ENCODE data around the gene KREMEN1. TPM values are rescaled to one million over a fixed set of nuclear protein-coding genes. Genes with fewer than 3 reads are reported as not detected.

KREMEN1 gene
- total RNA-seq, 1 donor from 2014 or later = 1.4 TPM

DNA sequence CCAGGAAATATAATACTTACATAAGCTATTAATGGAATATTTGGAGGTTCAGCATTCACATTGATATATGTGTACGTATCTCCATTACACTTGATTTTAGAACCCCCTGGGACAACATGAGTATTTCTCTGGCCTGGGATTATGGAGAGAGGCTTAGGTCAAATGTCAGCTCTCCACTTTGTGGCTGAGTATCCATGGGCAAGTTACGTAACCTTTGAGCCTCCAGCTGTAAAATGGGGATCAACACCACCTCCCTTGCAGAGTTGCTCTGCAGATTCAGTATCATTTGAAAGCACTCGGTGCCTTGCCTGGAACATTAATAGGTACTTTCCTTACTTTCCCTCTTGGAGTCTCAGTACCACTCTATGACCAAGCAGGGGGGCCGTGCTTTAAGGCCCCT is 44.4 kb upstream of the KREMEN1 start:
- H3K4me1 Mint-ChIP-seq = peaks cover 75% of the 10 kb centered on the region
- Histone ChIP-seq H3K79me2 (ENCODE audit: low read depth) (peaks cover 9% of the 10 kb centered on the region), H3K9ac (no peak overlapping the region), H3K27me3 (no peaks in the 10 kb centered on the region), H3K9me3 (ENCODE audit: low read depth) (no peaks in the 10 kb centered on the region), H3K36me3 (no peaks in the 10 kb centered on the region), H3K4me2 (no peak overlapping the region), H2AFZ (replicated peaks) (no peak overlapping the region), H3F3A (ENCODE audit: low read depth) (peaks cover 39% of the 10 kb centered on the region), H4K20me1 (ENCODE audit: low read depth) (peaks cover 68% of the 10 kb centered on the region), H3K4me3 (no peak overlapping the region), H3K4me1 (peaks cover 34% of the 10 kb centered on the region), H3K27ac (no peak overlapping the region)
- H3K27me3 Mint-ChIP-seq (ENCODE audit: insufficient read depth, low read depth) = peaks cover 4% of the 10 kb centered on the region
- H3K4me3 Mint-ChIP-seq = no peak overlapping the region
- peaks cover 40% of the 10 kb centered on the region for H3K36me3 Mint-ChIP-seq
- H3K27ac Mint-ChIP-seq = peak overlapping the region; percentile 86
- TF ChIP-seq, protein P1, sequence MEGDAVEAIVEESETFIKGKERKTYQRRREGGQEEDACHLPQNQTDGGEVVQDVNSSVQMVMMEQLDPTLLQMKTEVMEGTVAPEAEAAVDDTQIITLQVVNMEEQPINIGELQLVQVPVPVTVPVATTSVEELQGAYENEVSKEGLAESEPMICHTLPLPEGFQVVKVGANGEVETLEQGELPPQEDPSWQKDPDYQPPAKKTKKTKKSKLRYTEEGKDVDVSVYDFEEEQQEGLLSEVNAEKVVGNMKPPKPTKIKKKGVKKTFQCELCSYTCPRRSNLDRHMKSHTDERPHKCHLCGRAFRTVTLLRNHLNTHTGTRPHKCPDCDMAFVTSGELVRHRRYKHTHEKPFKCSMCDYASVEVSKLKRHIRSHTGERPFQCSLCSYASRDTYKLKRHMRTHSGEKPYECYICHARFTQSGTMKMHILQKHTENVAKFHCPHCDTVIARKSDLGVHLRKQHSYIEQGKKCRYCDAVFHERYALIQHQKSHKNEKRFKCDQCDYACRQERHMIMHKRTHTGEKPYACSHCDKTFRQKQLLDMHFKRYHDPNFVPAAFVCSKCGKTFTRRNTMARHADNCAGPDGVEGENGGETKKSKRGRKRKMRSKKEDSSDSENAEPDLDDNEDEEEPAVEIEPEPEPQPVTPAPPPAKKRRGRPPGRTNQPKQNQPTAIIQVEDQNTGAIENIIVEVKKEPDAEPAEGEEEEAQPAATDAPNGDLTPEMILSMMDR (IDR thresholded peaks at IDR 0.05) = no peak
- DNase-seq (ENCODE audit: low spot score) = no peak
- no peaks in the 10 kb centered on the region for H3K9me3 Mint-ChIP-seq

DNA sequence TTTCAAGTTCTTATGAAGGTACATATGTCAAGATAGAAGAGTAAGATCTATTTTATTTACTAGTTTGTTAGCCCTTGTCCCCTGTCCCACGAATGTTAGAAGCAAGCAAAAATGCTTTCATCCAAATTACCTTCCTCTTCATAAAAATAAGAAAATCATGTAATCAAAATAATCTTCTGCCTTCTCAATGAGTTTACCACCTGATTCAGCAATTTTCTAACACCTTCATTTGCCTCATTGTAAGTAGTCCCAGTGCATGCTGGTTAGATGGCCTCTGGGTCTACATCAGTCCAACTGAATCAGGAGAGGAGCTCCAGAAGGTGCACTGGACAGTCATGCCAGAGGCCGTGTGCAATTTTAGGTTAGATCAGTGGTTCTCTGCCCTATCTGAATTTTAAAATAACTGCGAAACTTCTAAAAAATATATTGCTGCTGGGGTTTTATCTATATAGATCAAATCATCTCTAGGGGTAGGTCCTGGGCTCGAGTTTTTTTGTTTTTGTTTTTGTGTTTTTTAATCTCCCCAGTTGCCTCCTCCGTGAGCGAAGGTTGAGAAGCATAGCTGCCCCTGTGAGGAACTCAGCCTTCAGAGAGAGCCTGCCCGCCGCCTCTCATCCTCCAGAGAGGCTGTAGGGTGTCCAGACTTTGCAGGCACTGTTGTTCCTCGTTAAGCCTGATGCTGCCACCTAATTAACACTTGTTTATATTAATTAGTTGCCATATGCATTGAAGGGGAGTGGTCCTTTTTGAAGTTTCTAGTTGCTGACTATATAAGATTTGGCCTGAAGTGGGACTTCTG is 43.4 kb upstream of the KREMEN1 start:
- Histone ChIP-seq H3K9me3 (ENCODE audit: low read depth) (no peaks in the 10 kb centered on the region), H3K4me1 (peaks cover 27% of the 10 kb centered on the region), H3K9ac (no peak overlapping the region), H2AFZ (replicated peaks) (no peak overlapping the region), H3F3A (ENCODE audit: low read depth) (peaks cover 39% of the 10 kb centered on the region), H4K20me1 (ENCODE audit: low read depth) (peaks cover 62% of the 10 kb centered on the region), H3K27ac (no peak overlapping the region), H3K36me3 (no peaks in the 10 kb centered on the region), H3K4me3 (peak overlapping the region; percentile 62), H3K79me2 (ENCODE audit: low read depth) (peaks cover 18% of the 10 kb centered on the region), H3K27me3 (no peaks in the 10 kb centered on the region), H3K4me2 (peak overlapping the region; percentile 96)
- no peaks in the 10 kb centered on the region for H3K9me3 Mint-ChIP-seq
- H3K27me3 Mint-ChIP-seq (ENCODE audit: insufficient read depth, low read depth) = peaks cover 4% of the 10 kb centered on the region
- H3K4me3 Mint-ChIP-seq = peak overlapping the region; percentile 81
- H3K36me3 Mint-ChIP-seq = peaks cover 46% of the 10 kb centered on the region
- DNase-seq (ENCODE audit: low spot score) = peak; percentile 36
- TF ChIP-seq, protein P1 (IDR thresholded peaks at IDR 0.05) = no peak
- TF ChIP-seq EZH2 (IDR thresholded peaks at IDR 0.05) (no peak), EZH2phosphoT487 (IDR thresholded peaks at IDR 0.05) (no peak)
- peak overlapping the region; percentile 86 for H3K27ac Mint-ChIP-seq
- H3K4me1 Mint-ChIP-seq = peaks cover 73% of the 10 kb centered on the region

DNA sequence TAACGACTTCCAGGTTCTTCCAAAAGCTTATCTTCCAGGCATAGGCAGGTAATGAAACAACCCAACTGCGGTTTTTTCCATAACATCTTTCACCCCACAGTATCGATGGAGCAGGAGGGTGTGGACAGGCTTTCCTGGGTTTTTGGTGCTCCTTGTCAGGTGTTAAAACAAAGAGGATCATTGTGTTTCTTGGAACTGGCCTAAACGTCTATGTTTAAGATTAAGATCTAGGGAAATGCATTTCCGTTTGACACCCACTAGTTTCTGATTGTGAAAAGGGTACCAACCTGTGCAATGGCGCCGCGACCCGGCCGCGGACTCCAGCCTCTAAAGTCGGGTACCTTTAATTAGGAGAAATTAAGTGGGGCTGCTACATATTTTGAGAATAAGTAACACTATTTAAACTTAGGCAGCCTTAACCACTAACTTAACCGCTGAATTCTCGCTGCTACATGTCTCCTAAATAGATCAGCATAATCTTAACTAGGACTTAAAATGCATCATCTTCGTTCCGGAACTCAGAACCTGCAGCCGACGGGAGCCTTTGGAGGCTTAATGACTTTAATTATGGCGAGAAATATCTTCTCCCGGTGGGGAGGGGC is 42.7 kb upstream of the KREMEN1 start:
- Histone ChIP-seq H3K27me3 (no peaks in the 10 kb centered on the region), H2AFZ (replicated peaks) (no peak overlapping the region), H3K4me1 (peaks cover 27% of the 10 kb centered on the region), H3K36me3 (no peaks in the 10 kb centered on the region), H3K9me3 (ENCODE audit: low read depth) (no peaks in the 10 kb centered on the region), H3K4me2 (peak overlapping the region; percentile 96), H4K20me1 (ENCODE audit: low read depth) (peaks cover 61% of the 10 kb centered on the region), H3K79me2 (ENCODE audit: low read depth) (peaks cover 20% of the 10 kb centered on the region), H3K9ac (peak overlapping the region; percentile 36), H3K4me3 (peak overlapping the region; percentile 62), H3F3A (ENCODE audit: low read depth) (peaks cover 39% of the 10 kb centered on the region), H3K27ac (no peak overlapping the region)
- DNase-seq (ENCODE audit: low spot score) = no peak
- H3K9me3 Mint-ChIP-seq = no peaks in the 10 kb centered on the region
- TF ChIP-seq, protein P1 (IDR thresholded peaks at IDR 0.05) = no peak
- TF ChIP-seq EZH2phosphoT487 (IDR thresholded peaks at IDR 0.05) (no peak), EZH2 (IDR thresholded peaks at IDR 0.05) (no peak)
- peaks cover 48% of the 10 kb centered on the region for H3K36me3 Mint-ChIP-seq
- peak overlapping the region; percentile 81 for H3K4me3 Mint-ChIP-seq
- peaks cover 4% of the 10 kb centered on the region for H3K27me3 Mint-ChIP-seq (ENCODE audit: insufficient read depth, low read depth)
- peaks cover 78% of the 10 kb centered on the region for H3K4me1 Mint-ChIP-seq
- peak overlapping the region; percentile 86 for H3K27ac Mint-ChIP-seq

Measured in neural progenitor cell (in vitro differentiated cells).